Rectal smooth muscle tissue (tissue), 1 donor: ENCODE results near the gene AQP12B.

Source experiments
- H3K27ac ChIP-seq: one replicate; pipeline ENCODE4 v1.7.0; 2013; ENCODE audit warnings: low read depth, low read length, inconsistent platforms
- H3K27me3 ChIP-seq: one replicate; pipeline ENCODE4 v1.7.0; 2013; ENCODE audit warnings: low read length; ENCODE audit not compliant: control insufficient read depth, insufficient read depth
- H3K36me3 ChIP-seq: one replicate; pipeline ENCODE4 v1.7.0; 2013; ENCODE audit warnings: low read length; ENCODE audit not compliant: control insufficient read depth, insufficient read depth
- H3K4me1 ChIP-seq: one replicate; pipeline ENCODE4 v1.7.0; 2013; ENCODE audit warnings: low read length; ENCODE audit not compliant: control insufficient read depth, insufficient read depth
- H3K4me3 ChIP-seq: one replicate; pipeline ENCODE4 v1.7.0; 2013; ENCODE audit warnings: low read length
- H3K9ac ChIP-seq: one replicate; pipeline ENCODE4 v1.7.0; 2013; ENCODE audit warnings: low read length

Gene AQP12B

DNA sequence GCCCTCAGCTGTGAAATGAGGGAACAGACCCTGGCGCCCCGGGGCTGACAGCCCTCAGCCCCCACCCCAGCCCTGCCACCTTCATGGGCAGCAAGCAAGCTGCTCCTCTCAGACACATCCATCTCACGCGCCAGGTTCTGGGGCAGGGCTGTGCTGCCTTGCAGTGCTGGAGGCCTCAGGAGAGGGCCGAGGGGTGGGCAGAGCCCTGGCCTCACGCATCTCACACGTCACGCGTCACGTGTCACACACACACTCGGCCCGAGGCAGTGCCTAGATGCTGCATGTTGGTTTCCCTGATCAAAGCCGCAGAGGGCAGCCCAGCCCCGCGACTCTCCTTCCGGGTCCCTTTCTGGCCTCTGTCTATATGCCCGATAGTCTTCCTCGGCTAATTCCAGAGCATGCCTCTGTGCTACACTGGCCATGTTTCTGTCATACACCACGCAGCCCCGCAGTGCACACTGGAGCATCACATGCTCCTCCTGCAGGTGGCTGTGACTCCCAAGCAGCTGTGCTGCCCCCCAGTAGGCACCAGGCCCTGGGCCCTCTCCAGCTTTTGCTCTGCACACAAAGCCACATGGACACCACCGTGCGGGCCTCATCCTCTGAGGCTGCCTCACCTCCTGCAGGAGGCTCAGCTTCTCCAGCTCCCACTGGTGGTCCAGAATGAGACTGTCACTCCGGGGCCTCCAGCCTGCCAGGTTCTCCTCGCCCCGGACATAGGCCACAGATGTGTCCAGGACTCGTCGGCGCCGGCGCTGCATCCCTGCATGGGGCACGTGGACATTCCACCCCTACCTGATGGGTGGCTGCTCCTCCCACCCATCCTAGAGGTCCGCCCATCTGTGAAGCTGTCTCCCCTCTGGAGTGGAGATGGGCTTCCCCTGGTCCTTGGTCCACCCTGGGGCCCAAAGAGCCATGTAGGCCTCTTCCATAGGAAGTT is 40.4 kb upstream of the AQP12B start:
- no peaks in the 10 kb centered on the region for H3K36me3 ChIP-seq
- H3K4me3 ChIP-seq, result no peak overlapping the region

DNA sequence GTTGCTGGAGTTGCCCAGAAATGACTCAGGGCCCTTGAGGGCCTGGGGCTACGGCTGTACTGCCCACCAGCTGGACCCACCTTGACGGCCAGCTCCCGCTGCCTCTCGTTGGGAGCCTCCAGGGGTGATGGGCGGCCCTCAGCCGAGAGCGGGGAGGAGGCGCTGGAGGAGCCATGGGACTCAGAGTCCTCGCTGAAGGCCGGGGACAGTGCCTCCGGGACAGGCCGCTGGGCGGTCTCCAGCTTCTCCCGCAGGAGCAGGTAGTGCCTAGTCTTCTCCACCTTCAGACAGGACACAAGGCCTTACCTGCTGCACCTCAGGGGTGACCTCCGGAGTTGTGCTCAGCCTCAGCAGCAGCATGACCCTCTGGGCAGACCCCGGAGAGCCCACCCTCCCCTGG is 39.7 kb upstream of the AQP12B start:
- Histone ChIP-seq H3K4me3 (no peak overlapping the region), H3K9ac (no peak overlapping the region), H3K27ac (no peak overlapping the region), H3K27me3 (no peaks in the 10 kb centered on the region), H3K4me1 (no peaks in the 10 kb centered on the region), H3K36me3 (no peaks in the 10 kb centered on the region)

More for the DNA sequence above, 40.4 kb upstream of the AQP12B start:
- Histone ChIP-seq H3K4me1 (no peaks in the 10 kb centered on the region), H3K27me3 (no peaks in the 10 kb centered on the region), H3K27ac (no peak overlapping the region), H3K9ac (no peak overlapping the region)

DNA sequence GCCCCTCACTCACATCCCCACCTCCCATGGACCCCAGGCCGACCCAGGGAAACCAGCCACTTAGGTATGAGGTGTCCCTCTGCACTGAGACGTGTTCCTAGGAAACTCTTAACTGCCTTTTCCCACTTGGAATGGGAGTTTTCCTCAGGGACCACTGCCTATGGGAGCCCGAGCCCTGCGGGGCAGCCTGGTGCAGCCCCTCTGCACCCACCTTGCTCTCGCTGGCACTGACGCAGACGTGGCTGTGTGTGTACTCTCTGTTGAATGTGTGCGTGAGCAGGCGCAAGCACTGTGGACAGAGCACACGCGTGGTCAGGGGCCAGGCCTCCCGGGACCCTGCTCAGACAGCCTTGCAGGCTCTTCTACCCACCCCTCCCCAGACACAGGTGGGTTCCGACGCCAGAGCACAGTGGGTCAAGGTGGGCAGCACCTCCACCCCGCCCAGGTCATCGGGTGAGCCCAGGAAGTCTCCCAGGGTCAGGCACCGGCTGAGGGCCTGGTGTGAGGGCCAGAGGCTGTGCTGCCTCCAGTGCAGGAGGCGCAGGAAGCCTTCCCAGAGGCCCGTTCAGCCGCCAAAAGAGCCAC is 39.0 kb upstream of the AQP12B start:
- Histone ChIP-seq H3K27ac (no peak overlapping the region), H3K4me3 (no peak overlapping the region), H3K27me3 (no peaks in the 10 kb centered on the region), H3K36me3 (no peaks in the 10 kb centered on the region), H3K9ac (no peak overlapping the region), H3K4me1 (no peaks in the 10 kb centered on the region)

DNA sequence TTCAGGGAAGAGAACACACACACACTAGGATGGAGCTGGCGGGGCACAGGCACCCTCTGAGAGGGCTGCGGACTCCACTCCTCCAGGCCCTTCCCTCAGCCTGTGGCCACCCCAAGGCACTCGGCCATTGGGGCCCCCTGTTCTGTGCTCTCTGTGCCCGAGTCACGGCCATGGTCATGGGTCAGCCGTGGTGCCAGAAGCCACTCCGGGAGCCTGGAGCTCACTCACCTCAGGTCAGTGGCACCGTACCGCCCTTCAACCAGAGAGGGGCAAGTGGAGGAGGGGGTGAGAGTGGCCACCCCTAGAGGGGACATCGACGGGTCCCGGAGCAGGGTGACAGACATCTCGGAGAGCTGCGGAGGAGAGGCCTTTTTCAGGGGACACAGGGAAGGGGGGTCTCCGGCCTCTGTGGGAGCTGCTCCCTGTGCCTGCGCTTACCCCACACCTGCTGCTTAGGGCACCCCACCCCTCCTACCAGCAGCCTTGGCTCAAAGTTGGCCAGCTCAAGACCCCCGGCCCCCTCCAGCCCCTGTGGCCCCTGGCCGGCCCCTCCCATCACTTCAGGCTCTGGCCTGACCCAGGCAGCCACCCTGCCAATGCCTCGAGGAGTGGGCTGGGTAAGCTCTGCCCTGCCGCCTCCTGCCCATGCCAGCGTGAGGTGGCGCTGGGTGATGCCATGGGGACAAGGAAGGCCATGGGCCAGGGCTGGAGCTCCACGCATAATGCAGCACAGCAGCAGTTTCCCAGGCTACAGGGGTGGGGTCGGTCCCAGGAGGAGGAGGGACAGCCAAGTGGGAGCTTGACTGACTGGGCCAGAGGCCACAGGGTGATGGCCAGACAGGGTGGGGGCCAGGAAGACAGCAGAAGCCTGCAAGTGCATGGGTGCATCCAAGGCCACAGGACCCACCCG is 38.3 kb upstream of the AQP12B start:
- no peaks in the 10 kb centered on the region for H3K36me3 ChIP-seq
- H3K27ac ChIP-seq, result no peak overlapping the region

DNA sequence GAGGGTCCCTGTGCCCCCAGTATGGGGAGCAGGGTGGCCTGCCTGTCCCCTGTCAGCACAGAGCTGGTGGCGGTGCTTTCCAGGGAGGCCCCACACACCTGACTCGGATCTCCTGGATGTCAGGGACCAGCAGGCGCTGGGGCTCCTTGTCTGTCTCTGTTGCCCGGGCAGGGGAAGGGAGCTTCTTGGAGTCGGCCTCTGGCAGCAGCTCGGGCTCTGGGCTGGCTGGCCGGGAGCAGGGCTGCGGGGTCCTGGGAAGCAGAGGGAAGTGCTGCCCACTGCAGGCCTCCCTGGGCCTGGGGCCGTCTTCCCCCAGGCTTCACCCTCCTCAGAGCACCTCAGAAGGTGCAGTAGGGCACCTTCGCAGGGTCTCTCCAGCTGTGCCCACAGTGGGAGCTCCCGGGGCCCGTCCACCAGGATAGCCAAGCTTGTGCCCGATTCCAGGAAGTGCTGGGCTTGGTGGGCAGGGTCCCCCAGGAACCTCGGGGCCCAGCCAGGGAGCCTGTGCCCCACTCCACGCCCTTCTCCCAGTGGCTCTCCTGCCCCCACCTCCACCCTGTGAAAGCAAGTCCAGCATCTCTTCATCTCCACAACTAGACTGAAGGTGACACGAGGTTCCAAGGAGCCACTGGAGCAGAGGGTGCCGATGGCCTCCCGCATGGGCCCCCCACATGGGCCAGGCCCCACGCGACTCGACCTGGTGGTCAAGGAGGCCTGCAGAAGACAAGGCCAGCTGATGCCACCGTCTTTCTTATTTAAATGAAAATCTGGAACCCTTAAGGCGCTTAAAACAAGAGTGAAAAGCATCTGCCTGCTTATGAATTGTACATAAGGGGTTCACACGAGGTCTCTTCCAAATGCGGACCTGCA is 37.2 kb upstream of the AQP12B start:
- H3K27ac ChIP-seq, result no peak overlapping the region
- H3K36me3 ChIP-seq, result no peaks in the 10 kb centered on the region
- no peak overlapping the region for H3K9ac ChIP-seq
- no peaks in the 10 kb centered on the region for H3K27me3 ChIP-seq
- no peak overlapping the region for H3K4me3 ChIP-seq
- no peaks in the 10 kb centered on the region for H3K4me1 ChIP-seq

More for the DNA sequence above, 38.3 kb upstream of the AQP12B start:
- Histone ChIP-seq H3K9ac (no peak overlapping the region), H3K4me3 (no peak overlapping the region), H3K4me1 (no peaks in the 10 kb centered on the region), H3K27me3 (no peaks in the 10 kb centered on the region)

DNA sequence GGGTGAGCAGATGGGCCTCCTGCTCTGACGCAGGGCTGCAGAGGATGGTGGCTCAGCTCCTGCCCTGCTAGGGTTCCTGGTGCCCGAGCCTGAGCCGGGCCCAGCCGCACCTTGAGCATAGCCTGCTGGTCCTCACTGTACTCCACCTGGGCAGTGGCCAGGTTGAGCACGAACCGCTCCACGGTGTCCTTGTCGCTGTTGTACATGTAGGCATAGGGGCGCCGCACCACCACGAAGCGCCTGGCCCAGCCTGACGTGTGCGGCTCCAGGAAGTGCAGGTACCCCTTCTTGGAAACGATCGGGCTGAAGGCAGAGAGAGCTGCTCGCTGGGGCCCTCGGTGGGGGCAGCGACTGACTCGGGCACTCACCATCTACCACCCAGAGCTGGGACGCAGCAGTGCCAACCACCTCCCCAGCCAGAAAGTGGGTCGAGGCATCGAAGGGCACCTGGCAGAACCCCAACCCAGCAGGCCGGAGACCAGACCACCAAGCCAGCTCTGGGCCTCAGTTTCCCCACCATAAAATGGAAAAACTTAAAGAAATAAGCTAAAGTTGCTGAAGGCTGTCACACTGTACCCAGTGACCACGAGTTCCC is 36.3 kb upstream of the AQP12B start:
- Histone ChIP-seq H3K36me3 (no peaks in the 10 kb centered on the region), H3K9ac (no peak overlapping the region), H3K27ac (no peak overlapping the region), H3K4me3 (no peak overlapping the region), H3K4me1 (no peaks in the 10 kb centered on the region), H3K27me3 (no peaks in the 10 kb centered on the region)

DNA sequence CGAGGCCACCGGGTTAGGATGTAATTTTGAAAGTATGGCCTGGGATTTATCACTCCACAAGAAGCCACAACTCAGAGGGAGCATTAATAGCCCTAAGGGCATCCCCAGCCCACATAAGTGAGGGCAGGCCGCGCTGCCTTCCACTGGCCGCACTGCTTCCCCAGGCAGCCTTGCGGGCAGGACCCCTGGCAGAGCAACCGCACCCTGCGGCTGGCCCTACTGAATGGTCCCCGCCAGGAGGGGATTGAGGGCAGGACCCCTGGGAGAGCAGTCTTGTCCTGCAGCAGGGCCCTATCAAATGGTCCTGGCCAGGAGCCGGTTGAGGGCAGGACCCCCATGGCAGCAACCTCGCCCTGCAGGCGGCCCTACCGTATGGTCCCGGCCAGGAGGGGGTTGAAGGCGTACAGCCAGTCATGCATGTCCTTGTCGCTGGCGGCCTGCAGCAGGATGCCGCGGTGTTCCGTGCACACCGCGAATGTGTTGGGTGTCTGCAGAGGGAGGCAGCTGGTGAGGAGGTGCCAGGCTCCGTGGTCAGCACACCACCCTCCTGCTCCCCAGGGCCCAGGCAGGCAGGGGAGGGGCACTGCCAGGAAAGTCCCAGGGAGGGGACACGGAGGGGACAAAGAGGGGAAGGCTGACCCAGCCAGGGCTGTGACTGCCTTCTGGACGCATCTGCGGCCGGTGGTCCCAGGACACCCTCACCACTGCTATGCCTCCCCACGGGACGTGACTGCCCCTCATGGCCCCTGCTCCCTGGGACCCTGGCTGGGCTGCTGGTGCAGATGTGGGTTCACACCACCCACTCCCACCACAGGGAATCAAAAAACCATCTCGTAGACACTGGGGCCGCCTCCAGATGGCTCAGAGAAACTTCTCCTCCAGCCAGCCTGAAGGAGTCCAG is 35.2 kb upstream of the AQP12B start:
- Histone ChIP-seq H3K36me3 (no peaks in the 10 kb centered on the region), H3K4me3 (no peak overlapping the region), H3K27me3 (no peaks in the 10 kb centered on the region), H3K4me1 (no peaks in the 10 kb centered on the region), H3K27ac (no peak overlapping the region), H3K9ac (no peak overlapping the region)

DNA sequence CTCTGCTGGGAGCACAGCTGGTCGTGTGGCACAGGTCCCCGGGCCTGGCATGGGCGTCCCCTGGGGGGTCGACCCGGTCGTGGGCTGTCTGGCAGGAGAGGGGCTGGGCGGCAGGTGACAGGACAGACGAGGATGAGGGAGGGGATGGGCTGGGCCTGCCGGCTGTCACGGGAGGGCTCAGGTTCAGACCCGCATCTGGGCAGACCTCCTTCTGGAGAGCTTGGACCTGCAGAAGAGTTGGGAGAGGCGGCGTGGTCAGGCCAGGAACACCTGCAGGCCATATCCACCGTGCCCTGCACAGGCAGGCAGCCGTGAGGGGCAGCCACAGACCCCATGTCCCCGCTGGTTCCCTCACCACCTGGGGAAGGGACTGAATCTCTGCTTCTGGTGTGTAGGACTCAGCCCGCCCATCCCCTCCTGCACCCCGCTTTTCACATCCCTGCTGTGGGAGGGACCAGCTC is 34.5 kb upstream of the AQP12B start:
- Histone ChIP-seq H3K27me3 (no peaks in the 10 kb centered on the region), H3K27ac (no peak overlapping the region), H3K4me3 (no peak overlapping the region), H3K9ac (no peak overlapping the region), H3K36me3 (no peaks in the 10 kb centered on the region), H3K4me1 (no peaks in the 10 kb centered on the region)

DNA sequence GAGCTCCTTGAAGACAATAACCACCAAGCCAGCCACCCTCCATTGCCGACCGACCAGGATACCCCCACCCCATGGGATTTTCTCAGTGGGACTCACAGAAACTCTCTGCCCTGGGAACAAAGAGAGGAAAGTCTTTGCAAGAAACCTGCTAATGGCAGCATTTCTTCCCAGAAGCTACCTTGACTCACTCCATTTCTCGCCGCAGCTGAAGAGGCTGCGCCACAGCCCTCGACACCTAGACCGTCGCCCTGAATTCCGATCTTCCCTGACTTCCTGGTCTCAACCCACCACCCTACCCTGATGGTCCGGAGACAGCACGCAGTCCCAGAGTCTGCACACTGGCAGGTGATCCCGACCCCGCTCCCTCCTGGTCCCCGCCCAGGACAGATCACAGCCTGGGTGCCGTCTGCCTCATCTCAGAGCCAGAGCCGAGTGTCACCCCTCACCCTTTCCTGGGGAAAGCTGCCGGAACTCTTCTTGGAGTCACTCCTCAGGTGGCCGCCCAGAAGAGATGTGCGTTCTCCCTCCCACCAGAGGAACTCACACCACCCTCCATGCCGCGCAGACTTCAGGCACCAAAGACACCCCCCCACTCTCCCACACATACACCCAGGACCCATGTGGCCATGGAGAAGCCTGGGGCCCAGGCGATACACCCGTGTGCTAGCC is 33.6 kb upstream of the AQP12B start:
- Histone ChIP-seq H3K27me3 (no peaks in the 10 kb centered on the region), H3K27ac (no peak overlapping the region), H3K9ac (no peak overlapping the region), H3K36me3 (no peaks in the 10 kb centered on the region), H3K4me3 (no peak overlapping the region), H3K4me1 (no peaks in the 10 kb centered on the region)
